T-helper 9 cell (primary cell): ENCODE results near the gene SAMHD1.
"Not testable (repeated sequence)": the region's sequence is repeated elsewhere in the genome, so short reads cannot be mapped to it uniquely, and the experiment has no call there.

Source experiments
- DNase-seq: peaks from one replicate; pipeline ENCODE4 v3.0.0-alpha.2; 2020
- total RNA-seq, 2 donors: gene quantifications; one replicate each; lab custom pipeline; 2026; lab: John Stamatoyannopoulos, UW

The SAMHD1 gene
- total RNA-seq: 270 to 328 reads per million in 2 donors

DNA sequence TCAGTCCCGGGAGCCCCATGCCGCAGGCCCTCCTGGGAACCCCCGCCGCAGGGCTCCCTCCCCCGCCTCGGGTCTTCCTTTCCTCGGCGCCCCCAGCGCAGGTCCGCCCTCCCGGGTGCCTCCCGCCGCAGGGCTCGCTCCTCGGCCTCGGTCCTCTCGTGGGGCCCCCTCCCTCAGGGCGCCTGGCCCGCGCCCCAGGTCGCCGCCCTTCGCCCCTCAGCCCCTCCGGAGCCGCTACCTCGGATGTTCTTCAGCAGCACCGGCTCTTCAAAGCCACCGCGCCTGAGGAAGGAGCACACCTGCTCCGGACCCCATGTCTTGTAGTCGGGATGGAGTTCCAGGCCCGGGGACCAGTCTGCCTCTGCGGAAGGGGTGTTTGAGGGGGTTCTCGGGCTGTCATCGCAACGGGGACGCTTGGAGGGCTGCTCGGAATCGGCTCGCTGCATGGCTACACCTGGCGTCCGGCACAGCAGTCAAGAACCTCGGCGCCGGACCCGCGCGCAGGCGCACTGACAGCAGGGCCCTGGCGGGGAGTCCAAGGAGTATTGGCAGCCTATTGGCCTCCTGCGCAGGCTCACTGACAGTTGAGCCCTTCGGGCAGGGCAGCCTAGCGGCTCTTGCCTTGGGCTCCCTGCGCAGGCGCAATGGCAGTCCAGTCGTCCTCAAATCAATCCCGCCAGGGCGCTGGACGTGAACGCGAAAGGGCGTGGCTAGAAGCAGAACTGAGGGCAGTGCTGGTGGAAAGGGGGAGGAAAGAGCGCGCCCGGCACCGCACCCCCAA is at the start of gene SAMHD1:
SAMHD1 (minus strand) TSS at position 511 of the 781 bp plus-strand sequence; CDS start at position 446, 65 bp downstream.
- peak; percentile 78 for DNase-seq

DNA sequence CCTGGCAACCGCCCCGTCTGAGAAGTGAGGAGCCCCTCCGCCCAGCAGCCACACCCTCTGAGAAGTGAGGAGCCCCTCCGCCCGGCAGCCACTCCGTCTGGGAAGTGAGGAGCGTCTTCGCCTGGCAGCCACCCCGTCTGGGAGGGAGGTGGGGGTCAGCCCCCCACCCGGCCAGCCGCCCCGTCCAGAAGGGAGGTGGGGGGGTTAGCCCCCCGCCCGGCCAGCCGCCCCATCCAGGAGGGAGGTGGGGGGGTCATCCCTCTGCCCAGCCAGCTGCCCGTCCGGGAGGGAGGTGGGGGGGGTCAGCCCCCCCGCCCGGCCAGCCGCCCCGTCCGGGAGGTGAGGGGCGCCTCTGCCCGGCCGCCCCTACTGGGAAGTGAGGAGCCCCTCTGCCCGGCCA is 48.7 kb upstream of the SAMHD1 start:
- DNase-seq: not testable (repeated sequence)

DNA sequence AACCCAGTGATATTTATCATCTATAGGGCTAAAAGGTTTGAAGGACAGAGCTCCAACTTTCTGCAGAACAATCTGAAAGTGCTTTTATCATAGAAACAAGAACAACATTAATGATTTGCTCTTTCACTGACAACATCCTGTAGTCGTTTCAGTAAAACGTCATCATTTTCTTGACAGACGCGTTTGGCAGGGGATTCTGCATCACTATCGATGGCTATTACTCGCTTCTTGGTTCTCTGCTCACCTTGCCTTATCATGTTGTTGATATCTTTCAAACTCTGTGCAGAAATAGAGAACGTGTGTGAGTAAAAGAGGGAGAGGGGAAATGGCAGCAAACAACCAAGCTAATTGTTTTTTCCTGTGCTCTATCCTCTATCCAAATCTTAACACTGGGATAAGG is 47.1 kb upstream of the SAMHD1 start:
- DNase-seq: no peak

DNA sequence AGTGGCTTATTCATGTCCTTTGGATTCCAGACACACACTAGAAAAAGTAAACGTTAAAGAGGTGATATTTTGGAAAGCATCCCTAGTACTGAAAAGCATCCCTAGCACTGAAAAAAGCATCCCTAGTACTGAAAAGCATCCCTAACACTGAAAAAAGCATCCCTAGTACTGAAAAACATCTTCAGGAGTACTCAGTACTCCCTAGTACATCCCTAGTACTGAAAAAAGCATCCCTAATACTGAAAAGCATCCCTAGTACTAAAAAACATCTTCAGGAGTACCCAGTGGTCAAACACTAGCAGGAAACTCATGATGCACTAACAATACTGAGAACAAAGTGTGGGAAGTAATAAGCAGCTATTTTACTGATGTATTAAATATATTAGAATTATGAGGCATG is 45.6 kb upstream of the SAMHD1 start:
- no peak for DNase-seq

DNA sequence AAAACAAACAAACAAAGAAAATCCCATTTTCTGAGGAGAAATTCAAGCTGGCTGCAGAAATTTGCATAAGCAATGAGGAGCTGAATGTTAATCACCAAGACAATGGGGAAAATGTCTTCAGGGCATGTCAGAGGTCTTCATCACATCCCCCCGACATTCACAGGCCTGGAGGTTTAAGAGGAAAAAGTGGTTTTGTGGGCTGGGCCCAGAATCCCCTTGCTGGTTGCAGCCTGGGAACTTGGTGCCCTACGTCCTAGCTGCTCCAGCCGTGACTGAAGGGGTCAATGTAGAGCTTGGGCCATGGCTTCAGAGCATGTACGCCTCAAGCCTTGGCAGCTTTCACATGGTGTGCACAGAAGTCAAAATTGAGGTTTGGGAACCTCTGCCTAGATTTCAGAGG is 42.7 kb upstream of the SAMHD1 start:
- not testable (repeated sequence) for DNase-seq

DNA sequence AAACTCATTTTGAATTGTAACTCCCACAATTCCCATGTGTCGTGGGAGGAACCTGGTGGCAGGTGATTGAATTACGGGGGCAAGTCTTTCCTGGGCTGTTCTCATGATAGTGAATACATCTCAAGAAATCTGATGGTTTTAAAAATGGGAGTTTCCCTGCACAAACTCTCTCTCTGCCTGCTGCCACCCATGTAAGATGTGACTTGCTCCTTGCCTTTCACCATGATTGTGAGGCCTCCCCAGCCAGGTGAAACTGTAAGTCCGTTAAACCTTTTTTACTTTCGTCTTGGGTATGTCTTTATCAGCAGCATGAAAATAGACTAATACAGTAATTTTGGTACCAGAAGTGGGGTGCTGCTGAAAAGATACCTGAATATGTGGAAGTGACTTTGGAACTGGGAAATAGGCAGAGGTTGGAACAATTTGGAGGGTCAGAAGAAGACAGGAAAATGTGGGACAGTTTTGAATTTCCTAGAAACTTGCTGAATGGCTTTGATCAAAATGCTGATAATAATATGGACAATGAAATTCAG is 41.4 kb upstream of the SAMHD1 start:
- no peak for DNase-seq

DNA sequence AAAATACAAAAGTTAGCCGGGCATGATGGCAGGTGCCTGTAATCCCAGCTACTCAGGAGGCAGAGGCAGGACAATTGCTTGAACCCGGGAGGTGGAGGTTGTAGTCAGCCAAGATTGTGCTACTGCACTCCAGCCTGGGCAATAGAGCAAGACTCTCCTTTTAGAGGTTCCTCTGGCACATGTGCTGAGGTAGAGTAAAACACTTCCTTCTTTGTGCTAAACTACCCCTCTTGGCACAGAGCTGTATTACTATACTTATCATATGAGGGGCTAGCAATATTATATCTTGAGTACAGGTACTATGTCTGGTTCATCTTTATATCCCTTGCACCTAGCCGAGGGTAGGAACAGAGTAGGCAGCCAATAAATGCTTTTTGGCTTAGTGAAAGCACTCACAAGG is 40.2 kb upstream of the SAMHD1 start:
- DNase-seq: no peak

DNA sequence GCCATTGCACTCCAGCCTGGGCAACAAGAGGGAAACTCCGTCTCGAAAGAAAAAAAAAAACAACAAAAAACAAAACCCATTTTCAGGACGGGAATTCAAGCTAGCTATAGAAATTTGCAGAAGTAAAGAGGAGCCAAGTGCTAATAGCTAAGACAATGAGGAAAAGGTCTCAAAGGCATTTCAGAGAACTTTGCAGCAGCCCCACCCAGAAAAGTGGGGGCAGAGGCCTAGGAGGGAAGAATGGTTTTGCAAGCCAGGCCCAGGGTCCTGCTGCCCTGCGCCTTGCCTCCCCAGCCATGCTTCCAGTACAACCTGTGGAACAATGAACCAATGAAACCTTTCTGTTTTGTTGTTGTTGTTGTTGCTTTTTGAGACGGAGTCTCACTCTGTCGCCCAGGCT is 38.3 kb upstream of the SAMHD1 start:
- DNase-seq: no peak

DNA sequence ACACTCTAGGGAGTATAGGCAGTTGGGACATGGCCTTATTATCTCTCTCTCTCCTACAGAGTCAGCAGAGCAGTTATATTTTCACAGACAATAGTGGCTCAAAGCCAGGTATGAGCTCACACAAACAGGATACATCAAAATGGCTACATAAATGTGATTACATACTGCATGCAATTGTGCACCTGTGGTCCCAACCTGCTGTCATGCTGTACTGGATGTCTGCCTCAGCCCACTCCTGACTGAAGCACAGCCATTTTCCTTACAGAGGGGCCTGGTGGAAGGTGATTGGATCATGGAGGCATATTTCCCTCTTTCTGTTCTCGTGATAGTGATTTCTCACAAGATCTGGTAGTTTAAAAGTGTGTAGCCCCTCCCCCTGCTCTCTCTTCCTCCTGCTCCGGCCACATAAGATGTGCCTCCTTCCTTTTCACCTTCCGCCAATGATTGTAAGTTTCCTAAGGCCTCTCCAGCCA is 37.0 kb upstream of the SAMHD1 start:
- no peak for DNase-seq

DNA sequence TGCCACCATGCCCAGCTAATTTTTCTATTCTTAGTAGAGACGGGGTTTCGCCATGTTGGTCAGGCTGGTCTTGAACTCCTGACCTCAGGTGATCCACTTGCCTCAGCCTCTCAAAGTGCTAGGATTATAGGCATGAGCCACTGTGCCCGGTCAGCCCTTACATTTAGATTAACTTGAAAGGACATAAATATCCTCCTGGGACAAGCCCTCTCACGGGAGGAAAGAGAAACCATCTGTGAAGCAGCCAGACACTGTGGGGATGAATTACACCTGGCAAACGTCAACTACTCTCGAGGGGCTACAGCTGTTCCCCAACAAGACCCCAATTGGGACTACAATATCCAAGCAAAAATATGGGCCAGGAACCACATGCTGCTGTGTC is 32.7 kb upstream of the SAMHD1 start:
- no peak for DNase-seq

DNA sequence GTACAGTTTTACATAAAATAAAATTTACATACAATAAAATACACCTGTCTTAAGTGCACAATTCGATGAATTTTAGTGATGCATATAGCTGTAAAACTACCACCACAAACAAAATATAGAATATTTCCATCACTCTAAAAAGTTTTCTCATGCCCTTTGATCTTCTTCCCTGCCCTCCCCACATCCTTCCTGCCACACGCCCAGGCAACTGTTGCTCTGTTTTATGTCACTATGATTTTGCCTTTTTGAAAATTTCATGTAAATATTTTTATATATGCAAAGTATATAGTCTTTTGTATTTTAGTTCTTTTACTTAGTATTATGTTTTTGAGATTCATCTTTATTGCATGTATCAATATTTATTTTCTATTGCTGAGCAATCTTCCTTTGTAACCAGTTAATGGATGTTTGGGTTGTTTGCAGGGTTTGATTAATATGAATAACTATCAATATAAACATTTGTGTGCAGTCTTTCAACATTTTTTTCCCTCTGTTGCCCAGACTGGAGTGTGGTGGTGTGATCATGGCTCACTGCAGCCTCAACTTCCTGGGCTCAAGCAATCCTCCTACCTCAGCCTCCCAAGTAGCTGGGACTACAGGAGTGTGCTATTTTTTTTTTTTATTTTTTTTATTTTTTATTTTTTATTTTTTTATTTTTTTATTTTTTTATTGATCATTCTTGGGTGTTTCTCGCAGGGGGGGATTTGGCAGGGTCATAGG is 23.8 kb upstream of the SAMHD1 start:
- peak; percentile 63 for DNase-seq

DNA sequence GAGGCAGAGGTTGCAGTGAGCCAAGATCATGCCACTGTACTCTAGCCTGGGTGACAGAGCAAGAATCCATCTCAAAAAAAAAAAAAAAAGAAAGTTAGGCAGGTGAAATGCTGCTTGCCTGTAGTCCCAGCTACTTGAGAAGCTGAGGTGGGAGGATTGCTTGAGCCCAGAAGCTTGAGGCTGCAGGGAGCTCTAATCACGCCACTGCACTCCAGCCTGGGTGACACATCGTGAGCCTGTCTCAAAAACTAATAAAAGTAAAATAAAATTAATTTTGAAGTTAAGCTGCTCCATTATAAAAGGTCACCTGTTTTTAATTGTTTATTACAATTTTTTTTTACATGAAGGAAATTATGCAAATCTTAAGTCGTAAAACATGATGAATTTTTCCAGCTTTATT is 23.2 kb upstream of the SAMHD1 start:
- no peak for DNase-seq

DNA sequence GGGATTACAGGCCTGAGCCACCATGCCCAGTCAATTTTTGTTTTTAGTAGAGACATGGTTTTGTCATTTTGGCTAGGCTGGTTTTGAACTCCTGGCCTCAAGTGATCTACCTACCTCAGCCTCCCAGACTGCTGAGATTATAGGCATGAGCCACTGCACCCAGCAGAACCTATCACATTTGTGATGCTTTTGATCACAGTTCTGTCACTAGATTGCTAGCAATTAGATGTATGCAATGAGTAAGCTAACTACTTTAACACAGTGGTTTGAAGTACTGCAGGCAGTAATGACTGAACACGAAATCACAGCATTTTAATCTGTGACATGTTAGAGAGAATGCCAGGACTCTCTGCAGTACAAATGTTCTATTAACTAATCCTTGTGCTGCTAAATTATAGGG is 19.6 kb upstream of the SAMHD1 start:
- no peak for DNase-seq

DNA sequence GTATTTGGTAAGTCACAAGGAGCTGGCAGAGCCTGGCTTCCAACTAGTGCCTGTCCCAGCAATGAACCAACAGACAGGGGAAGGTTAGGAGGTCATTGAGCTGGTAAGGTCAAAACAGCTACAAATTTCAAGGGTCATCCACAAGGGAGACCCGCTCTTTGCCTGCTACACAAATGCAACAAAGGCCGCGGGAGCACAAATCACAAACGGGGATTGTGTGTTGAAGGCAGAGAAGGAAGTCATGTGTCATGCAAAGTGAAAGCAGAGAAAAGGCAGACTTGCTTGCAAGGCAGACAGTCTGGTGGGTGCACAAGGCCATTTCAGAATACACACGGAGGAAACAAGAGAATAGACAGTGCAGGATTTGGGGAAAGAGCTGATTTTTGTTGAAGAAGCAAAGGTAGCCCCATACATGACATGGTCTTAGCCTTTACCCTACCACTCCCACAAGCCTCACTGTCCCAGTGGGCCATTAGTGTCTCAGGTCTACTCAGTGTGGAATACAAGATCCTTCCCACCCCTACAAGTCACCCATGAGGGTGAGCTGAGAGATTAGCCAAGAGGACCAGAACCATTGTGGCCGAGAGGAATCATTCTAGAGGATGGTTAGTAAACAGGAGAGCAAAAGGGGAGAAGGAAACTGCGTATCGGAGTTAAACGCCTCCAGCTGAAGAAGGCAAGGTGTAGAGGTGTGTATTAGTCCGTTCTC is 18.1 kb upstream of the SAMHD1 start:
- DNase-seq: no peak

DNA sequence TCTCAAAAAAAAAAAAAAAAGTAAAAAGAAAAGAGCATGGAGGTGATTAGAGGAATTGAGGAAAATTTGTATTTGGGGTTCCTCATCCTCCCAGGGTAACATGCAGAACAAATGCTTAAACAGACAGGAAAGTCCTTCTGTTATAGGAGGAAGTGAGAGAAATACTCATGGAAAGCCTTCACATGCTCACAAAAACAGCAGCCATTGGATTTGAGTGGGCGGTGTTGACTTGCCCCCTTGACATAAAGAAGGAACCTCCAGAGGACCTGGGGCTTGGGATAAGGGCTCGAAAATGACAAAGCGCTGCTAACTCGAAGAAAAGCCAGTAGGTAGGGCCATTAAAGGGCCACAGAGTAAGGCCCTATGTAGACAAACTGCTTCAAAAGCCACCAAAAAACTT is 17.5 kb upstream of the SAMHD1 start:
- DNase-seq: no peak

DNA sequence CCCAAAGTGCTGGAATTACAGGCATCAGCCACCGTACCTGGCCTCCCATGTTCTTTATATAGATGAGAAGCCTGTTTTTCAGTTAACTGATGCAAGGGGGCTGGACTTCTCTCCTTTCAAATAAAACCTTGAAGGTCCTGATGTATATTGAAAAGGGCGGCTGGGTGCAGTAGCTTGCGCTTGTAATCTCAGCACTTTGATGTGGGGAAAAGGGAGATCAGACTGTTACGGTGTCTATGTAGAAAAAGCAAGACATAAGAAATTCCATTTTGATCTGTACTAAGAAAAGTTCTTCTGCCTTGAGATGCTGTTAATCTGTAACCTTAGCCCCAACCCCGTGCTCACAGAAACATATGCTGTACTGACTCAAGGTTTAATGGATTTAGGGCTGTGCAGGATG is 16.1 kb upstream of the SAMHD1 start:
- DNase-seq: no peak

DNA sequence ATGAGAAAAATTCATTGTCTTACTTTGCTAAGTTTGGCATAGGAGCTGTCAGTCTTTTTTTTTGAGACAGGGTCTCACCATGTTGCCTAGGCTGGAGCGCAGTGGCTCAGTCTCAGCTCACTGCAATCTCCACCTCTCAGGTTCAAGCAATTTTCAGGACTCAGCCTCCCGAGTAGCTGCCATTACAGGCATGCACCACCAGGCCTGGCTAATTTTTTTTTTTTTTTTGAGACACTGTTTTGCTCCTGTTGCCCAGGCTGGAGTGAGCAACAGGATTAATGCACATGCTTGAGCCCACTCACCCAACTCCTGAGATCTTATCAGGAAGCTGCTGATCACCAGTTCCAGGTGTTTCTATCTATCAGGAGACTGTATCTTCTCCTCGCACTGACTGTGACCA is 15.5 kb upstream of the SAMHD1 start:
- DNase-seq: not testable (repeated sequence)

DNA sequence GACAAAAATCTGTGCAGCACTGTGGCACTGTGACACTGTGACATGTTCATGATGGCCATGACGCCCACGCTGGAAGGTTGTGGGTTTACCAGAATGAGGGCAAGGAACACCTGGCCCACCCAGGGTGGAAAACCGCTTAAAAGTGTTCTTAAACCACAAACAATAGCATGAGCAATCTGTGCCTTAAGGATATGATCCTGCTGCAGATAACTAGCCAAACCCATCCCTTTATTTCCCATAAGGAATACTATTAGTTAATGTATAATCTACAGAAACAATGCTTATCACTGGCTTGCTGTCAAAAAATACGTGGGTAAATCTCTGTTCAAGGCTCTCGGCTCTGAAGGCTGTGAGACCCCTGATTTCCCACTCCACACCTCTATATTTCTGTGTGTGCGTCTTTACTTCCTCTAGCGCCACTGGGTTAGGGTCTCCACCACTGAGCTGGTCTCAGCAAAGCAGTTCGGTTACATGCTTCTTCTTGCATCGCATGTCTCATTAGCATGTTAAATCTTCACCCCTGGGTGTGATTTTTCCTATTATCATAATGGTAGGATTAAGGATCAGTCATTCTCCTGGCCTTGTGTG is 10.9 kb upstream of the SAMHD1 start:
- DNase-seq: not testable (repeated sequence)

DNA sequence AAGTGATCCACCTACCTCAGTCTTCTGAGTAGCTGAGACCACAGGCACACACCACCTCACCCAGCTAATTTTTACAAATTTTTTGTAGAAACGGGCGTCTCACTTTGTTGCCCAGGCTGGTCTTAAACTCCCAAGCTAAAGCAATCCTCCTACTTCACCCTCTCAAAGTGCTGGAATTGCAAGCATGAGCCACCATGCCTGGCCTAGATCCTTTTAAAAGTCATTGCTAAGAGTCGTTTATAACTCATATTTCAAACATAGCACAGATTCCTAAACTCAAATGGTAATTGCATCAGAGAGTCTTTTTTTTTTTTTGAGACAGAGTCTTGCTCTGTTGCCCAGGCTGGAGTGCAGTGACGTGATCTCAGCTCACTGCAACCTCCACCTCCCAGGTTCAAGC is 7.7 kb upstream of the SAMHD1 start:
- no peak for DNase-seq

DNA sequence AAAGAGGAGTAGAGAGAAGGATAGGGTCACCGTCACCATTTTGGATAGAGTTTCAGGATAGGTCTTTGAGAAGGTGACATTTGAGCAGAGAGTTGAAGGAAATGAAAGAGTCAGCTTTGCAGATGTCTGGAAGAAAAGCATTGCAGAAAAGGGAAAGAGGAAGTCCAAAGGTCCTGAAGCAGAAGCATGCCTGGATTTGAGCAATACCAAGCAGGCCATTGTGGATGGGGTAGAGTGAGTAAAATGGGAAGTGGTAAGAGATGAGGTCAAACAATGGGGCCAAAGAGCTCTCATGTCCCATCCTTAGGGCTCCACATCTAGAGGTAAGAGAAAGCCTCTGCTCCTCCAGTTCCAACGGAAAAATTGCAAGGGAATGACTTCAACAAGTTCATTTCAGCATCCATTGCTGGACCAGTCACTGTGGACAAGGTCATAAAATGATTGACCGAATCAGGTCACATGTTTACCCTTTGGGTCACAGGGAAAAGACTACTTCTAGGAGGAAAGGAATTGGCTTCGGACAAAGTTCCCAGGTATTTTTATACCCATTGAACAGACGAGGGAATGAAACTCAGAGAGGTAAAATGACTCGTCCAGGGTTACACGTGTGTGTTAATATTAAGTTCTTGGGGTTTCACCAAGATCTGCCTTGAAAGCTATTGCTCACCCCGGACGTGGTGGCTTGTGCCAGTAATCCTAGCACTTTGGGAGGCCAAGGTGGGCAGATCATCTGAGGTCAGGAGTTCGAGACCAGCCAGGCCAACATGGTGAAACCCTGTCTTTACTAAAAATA is 6.6 kb upstream of the SAMHD1 start:
- no peak for DNase-seq

DNA sequence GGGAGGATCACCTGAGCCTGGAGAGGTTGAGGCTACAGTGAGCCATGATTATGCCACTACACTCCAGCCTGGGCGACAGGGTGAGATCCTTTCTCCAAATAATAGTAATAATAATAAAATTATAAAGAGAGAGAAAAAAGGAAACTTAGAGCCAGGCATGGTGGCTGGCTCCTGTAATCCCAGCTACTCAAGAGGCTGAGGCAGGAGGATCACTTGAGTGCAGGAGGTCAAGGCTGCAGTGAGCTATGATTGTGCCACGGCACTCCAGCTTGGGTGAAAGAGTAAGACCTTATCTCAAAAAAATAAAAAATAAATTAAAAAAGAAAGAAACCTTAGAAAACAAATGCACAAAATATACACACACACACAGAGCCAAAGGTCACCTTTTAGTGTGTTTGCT is 5.2 kb upstream of the SAMHD1 start:
- DNase-seq: no peak

DNA sequence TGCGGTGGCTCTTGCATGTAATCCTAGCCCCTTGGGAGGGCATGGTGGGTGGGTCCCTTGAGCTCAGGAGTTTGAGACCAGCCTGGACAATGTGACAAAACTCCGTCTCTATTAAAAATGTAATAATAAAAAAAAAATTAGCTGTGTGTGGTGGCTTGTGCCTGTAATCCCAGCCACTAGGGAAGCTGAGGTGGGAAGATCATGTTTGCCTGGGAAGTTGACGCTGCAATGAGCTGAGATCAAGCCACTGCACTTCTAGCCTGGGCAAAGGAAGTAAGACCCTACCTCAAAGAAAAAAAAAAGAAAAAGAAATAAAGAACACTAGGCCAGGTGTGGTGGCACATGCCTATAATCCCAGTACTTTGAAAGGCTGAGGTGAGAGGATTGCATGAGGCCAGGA is 4.5 kb upstream of the SAMHD1 start:
- no peak for DNase-seq
